GM23338 (cell line): ENCODE data around the gene SERPINB8.

Experiments
- CREB1 ChIP-seq: fragments of 250-450 bp; sonication (Bioruptor Pico); IDR thresholded peaks from 2 replicates; pipeline ENCODE4 v1.5.0; 2020; ENCODE audit warnings: low read depth, mild to moderate bottlenecking, moderate library complexity
- EZH2 ChIP-seq: fragments of 200-600 bp; sonication (generic); IDR thresholded peaks from one replicate; pipeline ENCODE4 v1.8.0; 2017; ENCODE audit warnings: antibody characterized with exemption, mild to moderate bottlenecking, low read depth; ENCODE audit not compliant: unreplicated experiment
- EZH2phosphoT487 ChIP-seq: fragments of 200-600 bp; sonication (generic); IDR thresholded peaks from one replicate; pipeline ENCODE4 v1.8.1; 2018; ENCODE audit warnings: antibody characterized with exemption; ENCODE audit not compliant: unreplicated experiment
- JUNB ChIP-seq: IDR thresholded peaks from one replicate; pipeline ENCODE4 v1.6.1; 2016; ENCODE audit warnings: antibody characterized with exemption; ENCODE audit not compliant: unreplicated experiment
- NANOG ChIP-seq: IDR thresholded peaks from 2 replicates; pipeline ENCODE4 v1.6.1; 2016; ENCODE audit warnings: antibody characterized with exemption, borderline replicate concordance
- POLR2AphosphoS5 ChIP-seq: IDR thresholded peaks from 2 replicates; pipeline ENCODE4 v1.6.1; 2016; ENCODE audit warnings: antibody characterized with exemption, low read depth
- STAT1 ChIP-seq: IDR thresholded peaks from one replicate; pipeline ENCODE4 v1.6.1; 2016; ENCODE audit warnings: antibody characterized with exemption; ENCODE audit not compliant: unreplicated experiment
- ZNF331 ChIP-seq: fragments of 250-450 bp; sonication (Bioruptor Pico); IDR thresholded peaks from 2 replicates; pipeline ENCODE4 v1.5.0; 2020; ENCODE audit warnings: low read depth, mild to moderate bottlenecking, moderate library complexity
- TF ChIP-seq, protein P1 (sequence below), 2 experiments: fragments of 200-600 bp in 1 of 2; sonication (generic) in 1 of 2; conservative IDR thresholded peaks; 2 replicates each; pipeline versions ENCODE4 v1.5.1 to v1.6.1; 2016 to 2017; ENCODE audit warnings: antibody characterized with exemption in 2 of 2, low read depth in 2 of 2, mild to moderate bottlenecking in 2 of 2, moderate library complexity in 1 of 2
- TF ChIP-seq, protein P2 (sequence below): IDR thresholded peaks from one replicate; pipeline ENCODE4 v1.6.1; 2018; ENCODE audit warnings: antibody characterized with exemption; ENCODE audit not compliant: unreplicated experiment
- TF ChIP-seq, protein P3 (sequence below): IDR thresholded peaks from 2 replicates; pipeline ENCODE4 v1.6.1; 2016; ENCODE audit warnings: antibody characterized with exemption

DNA sequence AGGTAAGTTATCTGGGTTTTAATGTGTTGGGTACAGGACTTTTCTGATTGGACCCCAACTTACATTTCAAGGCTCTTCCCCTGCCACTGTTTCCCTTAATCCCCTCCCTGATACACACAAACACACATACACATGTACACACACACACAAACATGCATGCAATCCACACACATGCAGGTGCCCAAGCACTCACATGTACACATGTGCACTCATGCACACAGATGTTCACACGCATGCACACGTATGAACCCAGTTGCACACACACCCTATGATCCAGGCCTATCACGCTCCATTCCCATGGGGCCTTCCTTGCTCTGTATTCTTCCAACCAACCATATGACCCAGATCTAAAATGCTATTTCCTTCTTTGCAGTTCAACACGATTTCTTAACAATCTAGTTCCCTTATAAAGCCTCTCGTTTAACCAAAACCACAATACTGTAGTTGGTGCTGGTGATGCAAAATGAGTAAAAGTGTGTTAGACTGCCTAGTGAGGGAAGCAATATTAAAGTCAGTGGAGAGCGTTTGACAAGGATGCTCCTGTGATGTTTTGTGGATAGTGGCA is 11.1 kb downstream of the SERPINB8 start:
- TF ChIP-seq, protein P1, sequence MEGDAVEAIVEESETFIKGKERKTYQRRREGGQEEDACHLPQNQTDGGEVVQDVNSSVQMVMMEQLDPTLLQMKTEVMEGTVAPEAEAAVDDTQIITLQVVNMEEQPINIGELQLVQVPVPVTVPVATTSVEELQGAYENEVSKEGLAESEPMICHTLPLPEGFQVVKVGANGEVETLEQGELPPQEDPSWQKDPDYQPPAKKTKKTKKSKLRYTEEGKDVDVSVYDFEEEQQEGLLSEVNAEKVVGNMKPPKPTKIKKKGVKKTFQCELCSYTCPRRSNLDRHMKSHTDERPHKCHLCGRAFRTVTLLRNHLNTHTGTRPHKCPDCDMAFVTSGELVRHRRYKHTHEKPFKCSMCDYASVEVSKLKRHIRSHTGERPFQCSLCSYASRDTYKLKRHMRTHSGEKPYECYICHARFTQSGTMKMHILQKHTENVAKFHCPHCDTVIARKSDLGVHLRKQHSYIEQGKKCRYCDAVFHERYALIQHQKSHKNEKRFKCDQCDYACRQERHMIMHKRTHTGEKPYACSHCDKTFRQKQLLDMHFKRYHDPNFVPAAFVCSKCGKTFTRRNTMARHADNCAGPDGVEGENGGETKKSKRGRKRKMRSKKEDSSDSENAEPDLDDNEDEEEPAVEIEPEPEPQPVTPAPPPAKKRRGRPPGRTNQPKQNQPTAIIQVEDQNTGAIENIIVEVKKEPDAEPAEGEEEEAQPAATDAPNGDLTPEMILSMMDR (conservative IDR thresholded peaks at IDR 0.05; ENCODE audit: low read depth in 2 of 2): no peak
- TF ChIP-seq CREB1 (no peak), POLR2AphosphoS5 (no peak), EZH2 (no peak), EZH2phosphoT487 (no peak), STAT1 (no peak), JUNB (no peak), ZNF331 (CRISPR knock-in tag) (no peak), NANOG (no peak)
- TF ChIP-seq, protein P2, sequence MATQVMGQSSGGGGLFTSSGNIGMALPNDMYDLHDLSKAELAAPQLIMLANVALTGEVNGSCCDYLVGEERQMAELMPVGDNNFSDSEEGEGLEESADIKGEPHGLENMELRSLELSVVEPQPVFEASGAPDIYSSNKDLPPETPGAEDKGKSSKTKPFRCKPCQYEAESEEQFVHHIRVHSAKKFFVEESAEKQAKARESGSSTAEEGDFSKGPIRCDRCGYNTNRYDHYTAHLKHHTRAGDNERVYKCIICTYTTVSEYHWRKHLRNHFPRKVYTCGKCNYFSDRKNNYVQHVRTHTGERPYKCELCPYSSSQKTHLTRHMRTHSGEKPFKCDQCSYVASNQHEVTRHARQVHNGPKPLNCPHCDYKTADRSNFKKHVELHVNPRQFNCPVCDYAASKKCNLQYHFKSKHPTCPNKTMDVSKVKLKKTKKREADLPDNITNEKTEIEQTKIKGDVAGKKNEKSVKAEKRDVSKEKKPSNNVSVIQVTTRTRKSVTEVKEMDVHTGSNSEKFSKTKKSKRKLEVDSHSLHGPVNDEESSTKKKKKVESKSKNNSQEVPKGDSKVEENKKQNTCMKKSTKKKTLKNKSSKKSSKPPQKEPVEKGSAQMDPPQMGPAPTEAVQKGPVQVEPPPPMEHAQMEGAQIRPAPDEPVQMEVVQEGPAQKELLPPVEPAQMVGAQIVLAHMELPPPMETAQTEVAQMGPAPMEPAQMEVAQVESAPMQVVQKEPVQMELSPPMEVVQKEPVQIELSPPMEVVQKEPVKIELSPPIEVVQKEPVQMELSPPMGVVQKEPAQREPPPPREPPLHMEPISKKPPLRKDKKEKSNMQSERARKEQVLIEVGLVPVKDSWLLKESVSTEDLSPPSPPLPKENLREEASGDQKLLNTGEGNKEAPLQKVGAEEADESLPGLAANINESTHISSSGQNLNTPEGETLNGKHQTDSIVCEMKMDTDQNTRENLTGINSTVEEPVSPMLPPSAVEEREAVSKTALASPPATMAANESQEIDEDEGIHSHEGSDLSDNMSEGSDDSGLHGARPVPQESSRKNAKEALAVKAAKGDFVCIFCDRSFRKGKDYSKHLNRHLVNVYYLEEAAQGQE: no peak
- TF ChIP-seq, protein P3, sequence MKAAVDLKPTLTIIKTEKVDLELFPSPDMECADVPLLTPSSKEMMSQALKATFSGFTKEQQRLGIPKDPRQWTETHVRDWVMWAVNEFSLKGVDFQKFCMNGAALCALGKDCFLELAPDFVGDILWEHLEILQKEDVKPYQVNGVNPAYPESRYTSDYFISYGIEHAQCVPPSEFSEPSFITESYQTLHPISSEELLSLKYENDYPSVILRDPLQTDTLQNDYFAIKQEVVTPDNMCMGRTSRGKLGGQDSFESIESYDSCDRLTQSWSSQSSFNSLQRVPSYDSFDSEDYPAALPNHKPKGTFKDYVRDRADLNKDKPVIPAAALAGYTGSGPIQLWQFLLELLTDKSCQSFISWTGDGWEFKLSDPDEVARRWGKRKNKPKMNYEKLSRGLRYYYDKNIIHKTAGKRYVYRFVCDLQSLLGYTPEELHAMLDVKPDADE: no peak
